Measurements from ENCODE around the gene RAB11FIP2.

- TF ChIP-seq YY1 (IDR thresholded peaks at IDR 0.05; ENCODE audit: insufficient read depth, insufficient read length) (no peak), ZNF274 (IDR thresholded peaks at IDR 0.05; ENCODE audit: low read depth, low read length) (no peak)
Measured at GRCh38 chr10:117993166-117993565, 53.6 kb downstream of the RAB11FIP2 start.

Data from NT2/D1 (cell line).